HG02623 (cell line): ENCODE data around the gene RFT1.

Experiments used
- ATAC-seq: cut with Tn5 transposase; IDR thresholded peaks from one replicate; pipeline ENCODE4 v1.9.1; 2021; ENCODE audit warnings: moderate library complexity; ENCODE audit not compliant: unreplicated experiment

The RFT1 gene

GRCh38 chr3:53150247-53151085 lies 20.2 kb upstream of the RFT1 start:
- no peak for ATAC-seq

- no peak for ATAC-seq
These were observed 19.5 kb upstream of the RFT1 start for GRCh38 chr3:53149699-53150098.

GRCh38 chr3:53149006-53149690 lies 18.9 kb upstream of the RFT1 start:
- no peak for ATAC-seq

GRCh38 chr3:53147903-53148400 lies 17.7 kb upstream of the RFT1 start:
- no peak for ATAC-seq

GRCh38 chr3:53147151-53147902 lies 17.1 kb upstream of the RFT1 start:
- no peak for ATAC-seq

- ATAC-seq, result no peak
These were observed 16.2 kb upstream of the RFT1 start for GRCh38 chr3:53146319-53146891.

- ATAC-seq, result no peak
These were observed 15.5 kb upstream of the RFT1 start for GRCh38 chr3:53145713-53146080.

GRCh38 chr3:53144862-53145712 lies 14.9 kb upstream of the RFT1 start:
- ATAC-seq, result no peak

- no peak for ATAC-seq
These were observed 14.2 kb upstream of the RFT1 start for GRCh38 chr3:53144446-53144845.

- no peak for ATAC-seq
These were observed 12.8 kb upstream of the RFT1 start for GRCh38 chr3:53142986-53143385.

GRCh38 chr3:53140847-53141845 lies 10.9 kb upstream of the RFT1 start:
- no peak for ATAC-seq

GRCh38 chr3:53139906-53140846 lies 9.9 kb upstream of the RFT1 start:
- ATAC-seq, result no peak

GRCh38 chr3:53137835-53138446 lies 7.7 kb upstream of the RFT1 start:
- ATAC-seq, result no peak

- no peak for ATAC-seq
These were observed 7.0 kb upstream of the RFT1 start for GRCh38 chr3:53137221-53137620.

- peak; percentile 47 for ATAC-seq
These were observed 4.5 kb upstream of the RFT1 start for GRCh38 chr3:53134631-53135232.

GRCh38 chr3:53132347-53132746 lies 2.1 kb upstream of the RFT1 start:
- no peak for ATAC-seq

- no peak for ATAC-seq
These were observed 861 bp upstream of the RFT1 start for GRCh38 chr3:53131096-53131495.
